Measurements from ENCODE around the gene ETNK2. TPM values are rescaled to one million over a fixed set of nuclear protein-coding genes. Genes with fewer than 3 reads are reported as not detected.

ETNK2 gene, protein sequence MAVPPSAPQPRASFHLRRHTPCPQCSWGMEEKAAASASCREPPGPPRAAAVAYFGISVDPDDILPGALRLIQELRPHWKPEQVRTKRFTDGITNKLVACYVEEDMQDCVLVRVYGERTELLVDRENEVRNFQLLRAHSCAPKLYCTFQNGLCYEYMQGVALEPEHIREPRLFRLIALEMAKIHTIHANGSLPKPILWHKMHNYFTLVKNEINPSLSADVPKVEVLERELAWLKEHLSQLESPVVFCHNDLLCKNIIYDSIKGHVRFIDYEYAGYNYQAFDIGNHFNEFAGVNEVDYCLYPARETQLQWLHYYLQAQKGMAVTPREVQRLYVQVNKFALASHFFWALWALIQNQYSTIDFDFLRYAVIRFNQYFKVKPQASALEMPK
- 2.8 TPM for total RNA-seq

- peak; percentile 20 for ATAC-seq
Measured at GRCh38 chr1:204151552-204152309, at the start of gene ETNK2. TSS of gene ETNK2 (minus strand) at chr1:204152044. CDS start at chr1:204151852, 192 bp downstream.

DNA sequence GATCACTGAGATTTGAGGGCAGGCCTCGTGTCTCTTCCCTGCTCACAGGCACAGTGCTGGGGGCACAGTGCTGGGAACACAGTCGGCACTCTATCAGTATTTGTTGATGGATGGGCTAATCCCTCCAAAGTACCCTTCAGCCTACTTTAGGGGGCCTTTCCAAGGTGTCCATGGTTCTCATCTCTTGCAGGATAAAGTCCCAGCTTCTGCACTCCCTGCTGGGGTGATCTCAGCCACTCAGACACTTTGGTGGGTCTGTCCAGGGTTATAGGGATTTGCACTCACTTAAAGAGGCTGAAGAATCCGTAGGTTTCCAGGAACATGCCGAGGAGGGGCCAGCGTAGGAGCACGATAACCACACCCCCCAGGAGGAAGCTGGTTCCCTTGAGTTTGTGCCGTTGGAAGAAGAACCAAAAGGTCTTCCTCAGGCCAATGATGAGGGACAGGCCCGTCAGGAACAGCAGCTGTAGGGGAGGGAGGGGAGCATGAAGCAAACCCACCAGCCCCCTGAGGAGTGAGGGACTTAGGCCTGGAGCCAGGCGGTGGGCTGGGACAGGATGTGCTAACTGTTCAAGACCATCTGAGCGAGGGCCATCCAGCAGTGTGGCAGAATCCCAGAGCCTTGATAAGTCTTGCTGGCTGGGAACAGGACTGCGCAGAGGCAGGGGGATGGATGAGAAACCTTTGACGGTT lies 49.6 kb upstream of the ETNK2 start:
- ATAC-seq: no peak

GRCh38 chr1:204199579-204199978 lies 47.7 kb upstream of the ETNK2 start:
- no peak for ATAC-seq

GRCh38 chr1:204198348-204199340 lies 46.8 kb upstream of the ETNK2 start:
- ATAC-seq: peak; percentile 85

GRCh38 chr1:204197068-204197467 lies 45.2 kb upstream of the ETNK2 start:
- ATAC-seq: no peak

DNA sequence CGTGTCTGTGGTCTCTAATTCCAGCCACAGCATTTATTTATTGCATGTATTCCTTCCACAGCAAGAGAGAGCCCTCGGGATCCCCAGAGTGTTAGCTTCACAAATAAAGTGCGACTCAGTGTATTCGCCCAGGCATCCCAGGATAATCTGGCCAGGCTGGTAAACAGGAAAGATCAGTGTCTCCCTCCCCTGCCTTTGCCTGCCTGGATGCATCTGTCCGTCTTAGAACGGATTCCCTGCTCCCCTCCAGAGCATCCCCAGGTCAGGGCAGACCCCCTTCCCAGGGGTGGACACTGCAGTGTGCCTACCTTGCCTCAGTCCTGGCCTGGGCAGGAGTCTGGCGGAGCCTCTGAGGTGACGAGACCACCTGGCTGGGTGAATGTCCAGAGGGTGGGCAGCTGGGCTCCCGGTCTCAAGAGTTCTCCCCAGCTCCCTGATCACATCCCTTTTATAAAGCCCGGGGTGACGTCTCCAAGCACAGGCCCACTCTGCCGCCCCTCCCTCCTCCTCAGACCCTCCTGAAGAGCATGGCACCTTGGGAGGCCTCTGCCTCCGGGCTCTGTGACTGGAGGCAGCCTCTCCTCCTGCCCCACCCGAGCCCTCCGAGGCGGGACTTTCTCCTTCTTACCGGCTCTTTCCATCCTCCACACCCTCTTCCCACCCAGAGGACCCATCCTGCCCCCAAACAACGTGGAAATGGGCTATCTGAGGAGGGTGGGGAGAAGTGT lies 44.4 kb upstream of the ETNK2 start, which contains the start of gene KISS1:
Gene KISS1 (minus strand): TSS at position 424 of the 728 bp plus-strand sequence. CDS start 3,615 bp downstream, outside the sequence.
- ATAC-seq: no peak

GRCh38 chr1:204194771-204195170 lies 42.9 kb upstream of the ETNK2 start:
- ATAC-seq: no peak

DNA sequence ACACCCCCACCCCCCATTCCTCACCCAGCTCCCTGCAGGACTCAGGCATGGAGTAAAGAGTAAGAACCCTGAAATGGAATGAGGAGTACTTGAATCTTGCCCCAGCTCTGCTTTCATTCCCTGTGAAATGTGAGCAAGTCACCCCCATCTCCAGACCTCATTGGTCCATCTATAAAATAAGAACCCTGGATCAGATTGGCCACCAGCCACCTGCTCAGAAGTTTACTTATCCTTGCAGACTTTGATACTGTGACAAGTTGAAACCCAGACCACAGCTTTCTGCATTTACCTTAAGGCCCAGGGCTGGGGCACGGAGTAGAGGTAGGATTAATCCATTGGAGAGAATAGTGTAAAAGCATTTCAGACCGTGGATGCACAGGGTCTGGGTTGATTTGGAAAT lies 42.2 kb upstream of the ETNK2 start:
- ATAC-seq: no peak

DNA sequence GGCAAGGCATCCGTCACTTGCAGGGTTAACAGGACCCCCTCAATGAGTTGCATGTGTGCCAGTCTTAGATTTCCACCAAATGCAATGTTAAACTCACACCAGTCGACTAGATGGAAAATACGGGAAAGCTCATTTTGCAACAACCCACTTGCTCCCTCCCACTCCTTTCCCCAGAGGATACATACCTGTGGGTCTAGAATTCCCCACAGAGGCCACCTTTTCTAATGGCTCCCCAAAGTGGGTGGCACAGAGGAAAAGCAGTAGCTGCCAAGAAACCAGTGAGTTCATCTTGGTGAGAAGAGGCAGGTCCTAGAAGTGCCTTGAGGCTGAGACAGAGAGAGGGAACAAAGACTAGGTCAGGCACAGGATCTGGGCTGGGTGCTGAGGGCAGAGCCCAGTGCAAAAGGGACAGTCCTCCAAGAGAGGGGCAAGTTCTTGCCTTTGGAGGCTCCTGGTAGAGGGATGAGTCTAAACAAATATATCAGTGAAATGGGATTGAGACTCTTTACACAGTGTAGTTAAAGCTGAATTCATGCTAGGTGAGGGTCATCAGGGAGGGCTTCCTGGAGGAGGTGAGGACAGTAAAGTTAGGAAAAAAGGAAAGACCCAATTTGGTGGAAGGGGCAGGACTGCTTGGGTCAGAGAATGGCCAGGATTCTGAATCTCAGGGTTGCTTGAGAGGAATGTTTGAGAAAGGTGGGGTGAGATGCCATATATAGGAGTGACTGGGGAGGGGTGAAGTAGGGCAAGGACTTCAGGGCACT lies 40.9 kb upstream of the ETNK2 start:
- ATAC-seq: no peak

DNA sequence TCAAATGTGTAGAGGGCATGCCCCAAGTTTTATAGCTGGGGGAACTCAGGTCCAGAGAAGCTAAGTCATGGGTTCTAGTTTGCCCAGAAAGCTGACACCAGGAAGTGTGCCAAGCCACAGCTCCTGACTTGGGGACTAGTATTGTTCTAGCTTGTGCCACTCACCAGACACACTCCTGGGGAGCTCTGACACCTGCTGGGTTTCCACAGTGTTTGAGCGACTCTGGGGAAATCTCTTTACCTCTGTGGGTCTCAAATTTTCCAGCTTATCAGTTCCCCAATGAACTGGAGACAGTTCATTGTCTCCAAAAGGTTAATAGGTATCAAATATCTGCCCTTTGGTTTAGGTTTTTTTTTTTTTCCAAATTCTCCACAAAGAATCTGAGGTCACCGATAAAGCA lies 40.2 kb upstream of the ETNK2 start:
- no peak for ATAC-seq

DNA sequence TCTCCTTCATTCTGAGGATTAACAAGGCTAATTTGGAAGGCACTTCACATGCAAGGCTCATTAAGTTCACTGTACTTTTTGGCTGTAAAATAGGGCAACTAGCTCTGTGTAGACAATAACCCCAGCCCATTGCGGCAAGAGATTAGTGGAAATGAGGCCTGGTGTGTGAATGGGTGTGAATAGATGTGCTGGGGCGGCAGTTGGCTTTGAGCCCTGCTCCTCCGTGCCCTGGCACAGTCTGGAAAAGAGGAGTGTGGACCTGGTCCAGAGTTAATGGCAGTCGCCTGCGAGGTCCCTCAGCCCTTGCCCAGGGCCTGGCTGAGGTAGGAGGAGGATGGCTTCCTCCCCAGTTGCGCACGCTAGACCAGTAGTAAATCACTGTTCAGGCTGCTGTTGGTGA lies 39.6 kb upstream of the ETNK2 start:
- no peak for ATAC-seq

- no peak for ATAC-seq
Measured at GRCh38 chr1:204190212-204191211, 38.7 kb upstream of the ETNK2 start.

DNA sequence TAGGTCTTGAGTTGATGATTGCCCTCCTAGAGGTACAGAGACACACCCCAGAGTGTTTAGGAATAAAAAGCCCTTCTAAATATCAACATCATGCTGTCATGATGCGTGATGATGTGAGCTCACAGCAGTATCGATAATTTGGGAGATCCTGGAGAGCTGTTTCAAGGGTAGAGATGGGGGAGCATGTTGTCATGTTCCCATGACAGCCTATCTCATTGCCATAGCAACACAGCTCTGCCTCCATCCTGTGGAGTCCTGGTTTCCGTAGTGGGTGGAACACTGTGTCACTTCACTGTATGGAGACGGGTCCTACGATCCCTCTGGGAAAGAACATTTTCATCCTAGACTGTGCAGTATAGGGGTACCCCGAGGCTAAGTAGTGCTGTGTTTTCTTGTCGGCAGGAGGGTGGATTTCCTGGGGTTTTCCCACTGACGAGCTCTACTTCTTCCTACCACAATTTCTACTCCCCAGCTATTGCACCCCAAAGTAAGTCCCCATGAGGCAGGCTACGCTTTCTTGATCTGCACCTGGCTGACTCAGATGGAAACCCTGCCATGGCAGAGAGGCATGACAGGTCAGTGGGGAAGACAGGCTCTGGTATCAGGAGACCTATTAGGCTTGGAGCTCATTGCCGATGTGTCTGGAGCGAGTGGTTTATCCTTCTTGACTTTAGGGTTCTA lies 37.3 kb upstream of the ETNK2 start:
- no peak for ATAC-seq

DNA sequence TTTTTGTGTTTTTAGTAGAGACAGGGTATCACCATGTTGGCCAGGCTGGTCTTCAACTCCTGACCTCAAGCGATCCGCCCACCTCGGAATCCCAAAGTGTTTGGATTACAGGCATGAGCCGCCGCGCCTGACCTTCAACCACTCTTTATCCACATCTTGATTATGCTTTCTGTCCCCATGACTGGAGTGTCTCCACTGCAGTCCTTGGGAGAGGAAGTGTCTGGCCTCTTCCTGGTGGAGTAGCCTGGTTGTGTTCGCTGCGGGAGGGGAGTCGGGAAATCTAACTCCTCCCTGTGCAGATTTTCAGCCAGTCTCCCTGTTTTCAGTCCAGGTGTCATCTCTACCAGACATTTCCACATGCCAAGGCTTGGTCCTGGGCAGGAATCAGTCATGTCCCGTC lies 34.8 kb upstream of the ETNK2 start:
- no peak for ATAC-seq

DNA sequence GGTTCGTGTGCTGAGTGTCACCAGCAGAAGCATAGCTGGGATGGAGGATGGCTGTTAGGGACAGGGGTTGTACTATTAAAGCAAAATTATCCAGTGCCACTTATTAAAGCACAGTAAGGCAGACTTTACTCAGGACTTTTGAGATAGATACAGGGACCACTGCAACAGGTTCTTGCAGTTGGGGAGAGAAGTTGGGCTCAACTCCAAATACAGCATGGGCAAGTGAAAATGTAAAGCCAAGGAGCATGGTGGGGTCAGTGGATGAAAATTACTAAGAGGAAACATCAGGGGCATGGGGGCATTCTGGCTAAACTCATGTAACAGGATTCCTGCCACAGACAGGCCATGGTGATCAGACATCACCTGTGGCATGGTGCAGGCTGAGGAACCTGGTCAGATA lies 29.3 kb upstream of the ETNK2 start:
- no peak for ATAC-seq

- no peak for ATAC-seq
Measured at GRCh38 chr1:204180133-204180532, 28.3 kb upstream of the ETNK2 start.

GRCh38 chr1:204178487-204179281 lies 26.8 kb upstream of the ETNK2 start:
- no peak for ATAC-seq

DNA sequence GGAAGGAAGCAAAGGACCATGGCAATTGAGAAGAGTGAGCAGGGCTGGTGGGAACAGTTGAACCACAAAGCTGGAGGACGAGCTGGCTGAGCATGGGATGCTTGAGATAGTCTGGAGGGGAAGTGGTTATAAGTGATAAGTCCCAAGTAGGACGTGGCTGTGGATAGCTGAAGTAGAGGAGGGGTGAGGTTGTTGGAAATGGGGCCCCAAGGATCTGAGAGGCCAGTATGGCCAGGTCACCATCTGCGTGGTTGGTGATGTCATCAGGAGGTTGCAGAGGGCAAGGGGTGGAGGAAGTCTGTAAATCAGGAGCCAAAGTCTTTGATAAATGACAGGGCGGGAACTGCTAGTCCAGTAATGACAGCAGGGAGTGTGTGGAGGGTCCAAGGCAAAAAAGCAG lies 25.3 kb upstream of the ETNK2 start:
- ATAC-seq: no peak
